Right lobe of liver (tissue), 4 donors: Measurements from ENCODE around the gene IRAK1.

Experiments used
- CTCF ChIP-seq, 4 donors: fragments of 200-600 bp in 3 of 4; fragments of 450-650 bp in 1 of 4; IDR thresholded peaks; one replicate each; pipeline versions ENCODE4 v1.5.1 to v1.8.0; 2016 to 2022; ENCODE audit warnings: antibody characterized with exemption in 4 of 4, mild to moderate bottlenecking in 2 of 4
- POLR2A ChIP-seq: fragments of 450-650 bp; IDR thresholded peaks from one replicate; pipeline ENCODE4 v1.6.1; 2017; ENCODE audit warnings: antibody characterized with exemption, mild to moderate bottlenecking
- donor health status: DM: no; HTN: no; CAD: no.
- donor health status: DM: no; HTN: no; CAD: no.
- donor health status: DM: no; HTN: yes; CAD: no.

GRCh38 chrX:154027986-154028385, 8.3 kb upstream of the IRAK1 start:
- TF ChIP-seq CTCF (IDR thresholded peaks at IDR 0.05): no peak
- no peak for TF ChIP-seq POLR2A
